ENCODE results near the gene EGR4. TPM values are rescaled to one million over a fixed set of nuclear protein-coding genes. Genes with fewer than 3 reads are reported as not detected.
A peak's percentile ranks its signal among the peaks of the same experiment; 100 is the strongest.

EGR4 gene
- total and polyA plus RNA-seq, 7 donors, result not detected

DNA sequence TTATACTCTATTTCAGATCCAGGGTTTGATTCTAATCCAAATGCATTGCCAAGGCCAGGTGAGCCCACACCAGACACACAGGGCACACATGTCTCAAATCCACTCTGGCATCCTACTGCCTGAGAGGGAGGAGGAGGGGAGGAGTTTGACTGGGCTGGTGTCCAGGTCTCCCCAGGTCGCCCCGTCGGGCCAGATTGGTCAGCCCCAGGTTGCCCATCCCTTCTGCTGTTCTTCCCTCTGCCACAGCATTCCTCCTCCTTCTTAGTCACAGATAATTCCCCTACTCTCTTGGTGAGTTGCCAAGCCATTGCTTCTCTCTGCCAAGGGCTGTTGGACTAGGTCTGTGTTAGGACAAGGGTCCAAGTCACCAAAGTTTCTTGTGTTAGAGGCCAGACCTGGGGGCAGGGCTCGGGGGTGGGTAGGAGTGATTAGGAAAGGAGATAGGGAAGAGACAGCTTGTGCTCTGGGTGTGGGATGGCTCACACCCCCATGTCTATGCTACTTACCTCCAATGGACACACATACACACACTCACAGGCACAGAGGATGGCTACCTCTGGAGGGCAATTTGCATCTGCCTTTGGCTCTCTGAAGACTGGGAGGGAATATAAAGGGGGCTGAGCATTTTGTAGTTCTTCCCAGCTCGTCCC lies 2.5 kb upstream of the EGR4 start:
- TF ChIP-seq, protein P1, sequence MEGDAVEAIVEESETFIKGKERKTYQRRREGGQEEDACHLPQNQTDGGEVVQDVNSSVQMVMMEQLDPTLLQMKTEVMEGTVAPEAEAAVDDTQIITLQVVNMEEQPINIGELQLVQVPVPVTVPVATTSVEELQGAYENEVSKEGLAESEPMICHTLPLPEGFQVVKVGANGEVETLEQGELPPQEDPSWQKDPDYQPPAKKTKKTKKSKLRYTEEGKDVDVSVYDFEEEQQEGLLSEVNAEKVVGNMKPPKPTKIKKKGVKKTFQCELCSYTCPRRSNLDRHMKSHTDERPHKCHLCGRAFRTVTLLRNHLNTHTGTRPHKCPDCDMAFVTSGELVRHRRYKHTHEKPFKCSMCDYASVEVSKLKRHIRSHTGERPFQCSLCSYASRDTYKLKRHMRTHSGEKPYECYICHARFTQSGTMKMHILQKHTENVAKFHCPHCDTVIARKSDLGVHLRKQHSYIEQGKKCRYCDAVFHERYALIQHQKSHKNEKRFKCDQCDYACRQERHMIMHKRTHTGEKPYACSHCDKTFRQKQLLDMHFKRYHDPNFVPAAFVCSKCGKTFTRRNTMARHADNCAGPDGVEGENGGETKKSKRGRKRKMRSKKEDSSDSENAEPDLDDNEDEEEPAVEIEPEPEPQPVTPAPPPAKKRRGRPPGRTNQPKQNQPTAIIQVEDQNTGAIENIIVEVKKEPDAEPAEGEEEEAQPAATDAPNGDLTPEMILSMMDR (IDR thresholded peaks at IDR 0.05), result no peak
- Histone ChIP-seq H3K4me1 (no peaks in the 10 kb centered on the region), H3K36me3 (ENCODE audit: insufficient read depth in 1 of 2, low read depth in 1 of 2) (no peaks in the 10 kb centered on the region), H3K9me3 (no peaks in the 10 kb centered on the region), H3K27ac (no peak overlapping the region), H3K27me3 (ENCODE audit: insufficient read depth in 3 of 3, low read length in 2 of 3) (peaks cover 9 to 87% (median 23%) of the 10 kb centered on the region in 3 donors), H3K4me3 (no peak overlapping the region)
- ATAC-seq (no peak), DNase-seq (no peak)
- 16 to 30% (median 25%) methylated on average over 5 of the region's 5 CpGs for WGBS, 3 donors
- intact Hi-C loops (cut with DNase I), result no loop called here

DNA sequence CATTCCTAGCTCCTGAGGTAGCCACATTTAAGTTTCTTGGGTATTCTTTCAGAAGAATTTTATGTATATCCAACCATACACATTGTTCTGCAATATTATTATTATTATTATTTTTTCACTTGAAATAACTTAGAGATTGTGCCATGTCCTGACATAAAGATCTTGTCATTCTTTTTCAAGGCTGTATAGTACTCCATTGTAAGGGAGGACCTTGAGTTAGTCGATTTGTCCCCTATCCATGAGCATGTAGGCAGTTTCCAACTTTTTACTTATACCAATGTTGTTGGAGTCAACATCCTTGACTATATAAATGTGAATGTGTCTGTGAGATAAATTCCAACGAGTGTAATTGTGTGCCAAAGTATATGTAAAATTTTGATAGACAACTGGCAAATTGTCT lies 891 bp upstream of the EGR4 start:
- 82 to 88% (median 87%) methylated on average over 2 of the region's 2 CpGs for WGBS, 3 donors
- ATAC-seq, result no peak
- intact Hi-C loops (cut with DNase I), result no loop called here

DNA sequence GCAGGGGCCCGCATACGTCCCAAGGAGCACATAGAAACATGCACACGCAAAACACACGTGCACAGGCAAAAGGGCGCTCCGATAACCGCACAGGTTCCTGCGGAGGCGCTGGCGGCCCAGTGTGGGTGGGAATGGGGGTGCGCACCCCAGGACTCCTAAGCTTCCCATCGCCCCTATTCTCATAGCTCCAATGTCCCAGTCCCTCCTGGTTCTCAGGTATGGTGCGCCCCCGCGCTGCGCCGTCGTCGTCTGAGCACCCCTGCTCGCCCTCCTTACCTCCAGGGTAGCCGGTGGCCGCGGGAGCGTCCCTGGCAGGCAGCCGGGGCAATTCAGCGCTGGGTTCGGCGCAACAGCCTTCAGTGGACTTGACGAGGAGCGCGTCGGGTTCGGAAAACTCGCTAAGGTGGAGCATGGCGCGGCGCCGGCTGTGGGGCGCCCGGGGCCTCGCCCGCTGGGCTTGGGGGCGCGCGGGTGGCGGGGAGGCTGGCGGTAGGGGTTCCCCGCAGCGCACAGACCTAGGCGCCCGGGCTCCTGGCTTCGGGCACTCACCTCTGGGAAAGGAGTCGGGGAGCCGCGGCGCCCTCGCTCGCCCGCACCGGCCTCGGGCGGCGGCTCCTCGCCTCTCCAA lies 328 bp downstream of the EGR4 start:
- intact Hi-C loops (cut with DNase I), result no loop called here
- Histone ChIP-seq H3K27ac (no peak overlapping the region), H3K27me3 (ENCODE audit: insufficient read depth in 3 of 3, low read length in 2 of 3) (peaks cover 9 to 90% (median 23%) of the 10 kb centered on the region in 3 donors), H3K4me3 (peak overlapping the region; percentile 58), H3K36me3 (ENCODE audit: insufficient read depth in 1 of 2, low read depth in 1 of 2) (no peaks in the 10 kb centered on the region), H3K4me1 (no peaks in the 10 kb centered on the region), H3K9me3 (no peaks in the 10 kb centered on the region)
- ATAC-seq, result no peak
- 2 to 3% (median 3%) methylated on average over 44 to 64 of the region's 64 CpGs for WGBS, 3 donors
- TF ChIP-seq, protein P1 (IDR thresholded peaks at IDR 0.05), result no peak
- no peak for DNase-seq

More for the DNA sequence above, 891 bp upstream of the EGR4 start:
- Histone ChIP-seq H3K4me3 (no peak overlapping the region), H3K27me3 (ENCODE audit: insufficient read depth in 3 of 3, low read length in 2 of 3) (peaks cover 9 to 98% (median 23%) of the 10 kb centered on the region in 3 donors), H3K27ac (no peak overlapping the region), H3K9me3 (no peaks in the 10 kb centered on the region), H3K36me3 (ENCODE audit: insufficient read depth in 1 of 2, low read depth in 1 of 2) (no peaks in the 10 kb centered on the region), H3K4me1 (no peaks in the 10 kb centered on the region)
- TF ChIP-seq, protein P1 (IDR thresholded peaks at IDR 0.05), result no peak
- no peak for DNase-seq

DNA sequence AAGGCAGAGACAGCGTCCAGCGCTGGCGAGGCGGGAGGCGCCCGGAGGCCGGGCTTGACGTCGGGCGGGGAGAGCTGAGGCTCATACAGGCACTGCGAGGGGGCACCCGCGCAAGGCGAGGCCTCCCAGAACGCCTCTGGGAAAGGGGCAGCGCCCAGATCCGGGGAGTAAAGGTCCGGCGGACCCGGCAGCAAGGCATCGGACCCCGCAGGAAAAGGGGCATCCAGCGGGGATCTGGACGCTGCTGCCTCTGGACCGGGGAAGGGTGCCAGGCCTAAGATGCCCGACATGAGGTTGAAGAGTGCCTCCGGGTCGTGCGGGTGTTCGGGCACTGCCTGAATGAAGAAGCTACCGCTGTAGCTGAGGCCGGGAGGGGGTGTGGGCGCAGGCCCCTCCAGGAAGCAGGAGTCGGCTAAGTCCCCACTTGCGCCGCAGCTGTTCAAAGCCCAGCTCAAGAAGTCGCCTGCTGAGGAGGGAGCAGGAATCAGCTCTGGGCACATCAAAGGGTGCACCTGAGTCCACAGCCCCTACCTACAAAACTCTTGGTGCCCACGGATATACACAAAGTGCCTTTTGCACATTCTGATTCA lies 937 bp downstream of the EGR4 start:
- intact Hi-C loops (cut with DNase I), result no loop called here
- Histone ChIP-seq H3K36me3 (ENCODE audit: insufficient read depth in 1 of 2, low read depth in 1 of 2) (no peaks in the 10 kb centered on the region), H3K27ac (no peak overlapping the region), H3K9me3 (no peaks in the 10 kb centered on the region), H3K27me3 (ENCODE audit: insufficient read depth in 3 of 3, low read length in 2 of 3) (peaks cover 9 to 84% (median 23%) of the 10 kb centered on the region in 3 donors), H3K4me1 (no peaks in the 10 kb centered on the region), H3K4me3 (peak overlapping the region; percentile 28)
- no peak for ATAC-seq
- no peak for DNase-seq
- TF ChIP-seq, protein P1 (IDR thresholded peaks at IDR 0.05), result no peak
- WGBS, 3 donors, result 4 to 5% (median 5%) methylated on average over 37 to 38 of the region's 38 CpGs
